KMS-11 (cell line): ENCODE data around the gene NFATC2.

ENCODE experiments used
- H2AFZ ChIP-seq: fragments of 200-600 bp; sonication (generic); 2 replicates; pipeline ENCODE4 v1.6.1; 2016; ENCODE audit warnings: antibody characterized with exemption, mixed run types, low read depth
- H3K27ac ChIP-seq: fragments of 200-600 bp; sonication (generic); 2 replicates; pipeline ENCODE4 v1.6.1; 2016; ENCODE audit warnings: mild to moderate bottlenecking, mixed run types
- H3K27me3 ChIP-seq: fragments of 200-600 bp; sonication (generic); 2 replicates; pipeline ENCODE4 v1.6.1; 2017; ENCODE audit warnings: mild to moderate bottlenecking, low read depth, mixed run types, moderate library complexity; ENCODE audit not compliant: insufficient read depth
- H3K36me3 ChIP-seq: fragments of 200-600 bp; sonication (generic); 2 replicates; pipeline ENCODE4 v1.6.1; 2017; ENCODE audit warnings: mild to moderate bottlenecking, mixed run types; ENCODE audit not compliant: insufficient read depth
- H3K4me1 ChIP-seq: fragments of 200-600 bp; sonication (generic); 2 replicates; pipeline ENCODE4 v1.6.1; 2016; ENCODE audit warnings: mild to moderate bottlenecking, low read depth, mixed run types; ENCODE audit not compliant: poor library complexity, severe bottlenecking
- H3K4me2 ChIP-seq: fragments of 200-600 bp; sonication (generic); 2 replicates; pipeline ENCODE4 v1.7.0; 2016; ENCODE audit warnings: mild to moderate bottlenecking, mixed run types
- H3K4me3 ChIP-seq: fragments of 200-600 bp; sonication (generic); IDR thresholded peaks from 2 replicates; pipeline ENCODE4 v1.6.1; 2017; ENCODE audit warnings: low read depth, low read length, mixed read lengths; ENCODE audit not compliant: insufficient read depth
- H3K79me2 ChIP-seq: fragments of 200-600 bp; sonication (generic); 2 replicates; pipeline ENCODE4 v1.6.1; 2016; ENCODE audit warnings: low read depth, mixed run types; ENCODE audit not compliant: insufficient read depth
- H3K9ac ChIP-seq: fragments of 200-600 bp; sonication (generic); 2 replicates; pipeline ENCODE4 v1.6.1; 2016; ENCODE audit warnings: mild to moderate bottlenecking, mixed run types
- H4K20me1 ChIP-seq: fragments of 200-600 bp; sonication (generic); 2 replicates; pipeline ENCODE4 v1.6.1; 2016; ENCODE audit warnings: mild to moderate bottlenecking, mixed run types; ENCODE audit not compliant: insufficient read depth
- CTCF ChIP-seq: fragments of 200-600 bp; sonication (generic); conservative IDR thresholded peaks from 2 replicates; pipeline ENCODE4 v1.6.1; 2017; ENCODE audit warnings: low read depth, mild to moderate bottlenecking, antibody characterized with exemption, low read length, moderate library complexity, mixed read lengths

The NFATC2 gene

GRCh38 chr20:51372176-51372803 is 170.2 kb downstream of the NFATC2 start:
- H4K20me1 ChIP-seq: no peaks in the 10 kb centered on the region
- peaks cover 4% of the 10 kb centered on the region for H3K4me1 ChIP-seq
- no peak overlapping the region for H3K27ac ChIP-seq
- peak; percentile 75 for TF ChIP-seq CTCF
- H3K4me3 ChIP-seq: no peak overlapping the region
- no peaks in the 10 kb centered on the region for H3K36me3 ChIP-seq
- no peak overlapping the region for H3K4me2 ChIP-seq
- H3K9ac ChIP-seq: no peak overlapping the region
- H3K79me2 ChIP-seq: no peaks in the 10 kb centered on the region
- H3K27me3 ChIP-seq: no peaks in the 10 kb centered on the region
- peak overlapping the region; percentile 20; the same call in 1 of the 2 replicates for H2AFZ ChIP-seq

- H2AFZ ChIP-seq: peak overlapping the region; percentile 20; the same call in 1 of the 2 replicates
- TF ChIP-seq CTCF: no peak
Observed at GRCh38 chr20:51371720-51372119, 170.8 kb downstream of the NFATC2 start.

GRCh38 chr20:51369503-51369902 is 173.0 kb downstream of the NFATC2 start:
- H3K9ac ChIP-seq: no peak overlapping the region
- no peaks in the 10 kb centered on the region for H3K79me2 ChIP-seq
- no peak overlapping the region for H3K4me2 ChIP-seq
- TF ChIP-seq CTCF: no peak
- peaks cover 4% of the 10 kb centered on the region for H3K4me1 ChIP-seq
- no peak overlapping the region for H2AFZ ChIP-seq
- no peaks in the 10 kb centered on the region for H3K27me3 ChIP-seq
- H3K36me3 ChIP-seq: no peaks in the 10 kb centered on the region
- H3K27ac ChIP-seq: no peak overlapping the region
- H4K20me1 ChIP-seq: no peaks in the 10 kb centered on the region
- H3K4me3 ChIP-seq: no peak overlapping the region

More at GRCh38 chr20:51371720-51372119, 170.8 kb downstream of the NFATC2 start:
- H4K20me1 ChIP-seq: no peaks in the 10 kb centered on the region
- no peak overlapping the region for H3K9ac ChIP-seq
- no peaks in the 10 kb centered on the region for H3K79me2 ChIP-seq
- H3K27ac ChIP-seq: no peak overlapping the region
- no peaks in the 10 kb centered on the region for H3K27me3 ChIP-seq
- peaks cover 4% of the 10 kb centered on the region for H3K4me1 ChIP-seq
- H3K4me3 ChIP-seq: no peak overlapping the region
- no peaks in the 10 kb centered on the region for H3K36me3 ChIP-seq
- H3K4me2 ChIP-seq: no peak overlapping the region

GRCh38 chr20:51368461-51369211 is 173.9 kb downstream of the NFATC2 start:
- peaks cover 6% of the 10 kb centered on the region for H3K4me1 ChIP-seq
- H2AFZ ChIP-seq: no peak overlapping the region
- H3K27me3 ChIP-seq: no peaks in the 10 kb centered on the region
- H3K36me3 ChIP-seq: no peaks in the 10 kb centered on the region
- no peaks in the 10 kb centered on the region for H4K20me1 ChIP-seq
- no peak for TF ChIP-seq CTCF
- H3K4me3 ChIP-seq: no peak overlapping the region
- H3K9ac ChIP-seq: no peak overlapping the region
- no peaks in the 10 kb centered on the region for H3K79me2 ChIP-seq
- H3K27ac ChIP-seq: no peak overlapping the region
- H3K4me2 ChIP-seq: no peak overlapping the region
